ENCODE results near the gene LATS2.

LATS2 gene

GRCh38 chr13:20993661-20994440 lies 67.5 kb downstream of the LATS2 start:
- no peak for DNase-seq

DNA sequence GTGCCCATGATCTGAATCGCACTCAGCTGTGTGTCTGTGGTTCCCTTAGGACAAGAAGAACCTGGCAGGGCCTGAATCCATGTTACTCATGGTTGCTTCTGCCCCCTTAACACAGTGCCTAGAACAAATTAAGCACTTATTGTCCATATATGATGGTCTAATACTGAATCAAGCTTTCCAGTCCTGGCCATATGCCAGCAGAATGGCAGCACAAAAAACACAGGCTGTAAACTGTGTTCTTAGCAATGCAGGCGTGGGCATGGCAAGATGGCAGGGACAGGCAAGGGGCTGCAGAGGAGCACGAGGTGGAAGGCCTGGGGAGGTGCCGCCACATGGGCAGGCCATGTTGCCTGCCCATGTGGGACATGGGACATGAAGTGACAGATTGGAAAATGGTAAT lies 68.2 kb downstream of the LATS2 start:
- DNase-seq, result no peak

- DNase-seq, result no peak
These were observed 69.5 kb downstream of the LATS2 start for GRCh38 chr13:20991741-20992520.

- no peak for DNase-seq
These were observed 70.4 kb downstream of the LATS2 start for GRCh38 chr13:20990910-20991525.

- DNase-seq, result no peak
These were observed 71.6 kb downstream of the LATS2 start for GRCh38 chr13:20989656-20990321.

- no peak for DNase-seq
These were observed 72.3 kb downstream of the LATS2 start for GRCh38 chr13:20988909-20989655.

GRCh38 chr13:20988033-20988908 lies 73.1 kb downstream of the LATS2 start:
- DNase-seq, result no peak

GRCh38 chr13:20987599-20987998 lies 73.8 kb downstream of the LATS2 start:
- DNase-seq, result no peak

- no peak for DNase-seq
These were observed 76.5 kb downstream of the LATS2 start for GRCh38 chr13:20984879-20985278.

- no peak for DNase-seq
These were observed 78.0 kb downstream of the LATS2 start for GRCh38 chr13:20983386-20983785.

DNA sequence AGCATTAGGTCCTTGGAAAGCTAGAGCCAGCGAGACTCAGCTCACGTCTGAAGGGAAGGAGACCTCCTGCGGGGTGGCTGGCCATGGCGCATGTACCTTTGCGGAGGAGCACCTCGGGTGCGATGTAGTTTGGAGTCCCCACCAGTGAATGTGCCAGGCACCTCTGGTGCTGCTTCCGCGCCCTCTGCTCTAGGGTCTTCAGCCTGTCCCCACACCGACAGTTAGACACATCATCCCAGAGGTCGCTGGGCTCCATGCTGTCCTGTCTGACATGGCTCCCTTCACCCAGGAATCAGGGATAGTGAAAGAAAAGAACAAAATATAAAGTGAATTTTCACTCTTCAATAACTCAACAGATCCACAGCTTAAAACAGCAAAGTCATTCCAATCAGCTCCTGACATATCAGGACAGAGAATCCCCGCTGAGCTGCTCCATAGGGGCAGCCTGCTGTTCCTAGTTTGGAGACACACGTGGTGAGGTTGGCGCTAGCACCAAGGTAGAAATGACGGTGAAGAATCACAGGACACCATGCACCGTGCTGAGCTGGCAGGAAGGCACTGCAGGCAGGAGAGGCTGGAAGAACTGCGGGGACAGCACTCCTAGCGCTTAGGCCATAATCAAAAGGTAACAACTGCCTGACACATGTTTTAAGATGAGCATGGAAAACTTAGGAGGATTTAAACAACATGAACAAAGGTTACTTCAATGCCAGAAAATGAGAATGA lies 79.9 kb downstream of the LATS2 start:
- no peak for DNase-seq

- DNase-seq, result no peak
These were observed 80.5 kb downstream of the LATS2 start for GRCh38 chr13:20980899-20981298.

GRCh38 chr13:20980430-20980829 lies 81.0 kb downstream of the LATS2 start:
- no peak for DNase-seq

- no peak for DNase-seq
These were observed 84.0 kb downstream of the LATS2 start for GRCh38 chr13:20977394-20977793.

DNA sequence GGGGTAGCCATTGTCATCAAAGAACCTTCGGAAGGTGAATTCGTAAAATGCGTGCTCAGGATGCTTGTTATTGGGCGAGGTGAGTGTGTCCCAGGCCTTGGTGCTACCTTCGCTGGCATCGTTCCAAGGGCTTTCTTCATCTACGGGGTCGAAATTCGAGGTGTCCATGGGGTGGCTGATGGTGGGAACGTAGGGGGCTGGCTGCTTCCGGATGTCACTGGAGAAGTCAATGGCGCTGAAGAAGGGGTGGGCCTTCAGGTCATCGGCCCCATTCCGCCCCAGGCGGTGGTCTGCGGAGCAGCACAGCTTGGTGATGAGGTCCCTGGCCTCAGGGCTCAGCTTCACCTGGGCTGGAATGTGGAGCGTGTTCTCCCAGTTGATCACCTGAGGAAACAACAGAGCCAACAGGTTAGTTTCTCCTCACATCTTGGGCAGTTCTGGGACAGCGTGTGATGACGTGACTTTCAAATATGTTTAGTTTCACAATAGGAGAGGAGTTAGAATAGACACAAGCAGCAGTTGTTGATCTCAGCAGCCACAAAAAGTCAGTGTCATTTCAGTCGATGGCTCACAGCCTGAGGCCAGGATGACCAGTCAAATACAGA lies 86.3 kb downstream of the LATS2 start:
- no peak for DNase-seq

GRCh38 chr13:20973886-20974425 lies 87.4 kb downstream of the LATS2 start:
- no peak for DNase-seq

- DNase-seq, result no peak
These were observed 88.7 kb downstream of the LATS2 start for GRCh38 chr13:20972731-20973130.

- DNase-seq, result no peak
These were observed 92.2 kb downstream of the LATS2 start for GRCh38 chr13:20969182-20969581.

DNA sequence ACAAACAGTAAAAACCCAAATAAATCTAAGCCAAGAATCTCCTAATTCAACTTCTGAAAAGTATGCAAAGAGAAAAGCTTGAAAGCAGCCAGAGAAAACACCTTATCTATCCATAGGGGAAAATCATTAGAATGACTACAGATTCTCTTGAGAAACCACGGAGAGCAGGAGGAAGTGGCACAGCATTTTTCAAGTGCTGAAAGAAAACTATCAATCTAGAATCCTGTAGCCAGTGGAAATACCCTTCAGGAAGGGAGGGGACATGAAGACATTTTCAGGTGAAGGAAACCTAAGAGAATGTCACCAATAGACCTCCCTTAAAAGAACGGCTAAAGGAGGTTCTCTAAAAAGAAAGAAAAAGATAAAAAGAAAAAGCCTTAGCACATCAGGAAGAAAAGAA lies 92.6 kb downstream of the LATS2 start:
- no peak for DNase-seq

Measured in hypothalamus (tissue), 51 donors.